Measurements from ENCODE around the gene IL22RA2.
A peak's percentile ranks its signal among the peaks of the same experiment; 100 is the strongest.

Gene IL22RA2

GRCh38 chr6:137167702-137168377 lies 5.6 kb downstream of the IL22RA2 start:
- no peak for DNase-seq

GRCh38 chr6:137166247-137167098 lies 7.0 kb downstream of the IL22RA2 start:
- DNase-seq, result peak in 1 of 58 donors; percentile 4

DNA sequence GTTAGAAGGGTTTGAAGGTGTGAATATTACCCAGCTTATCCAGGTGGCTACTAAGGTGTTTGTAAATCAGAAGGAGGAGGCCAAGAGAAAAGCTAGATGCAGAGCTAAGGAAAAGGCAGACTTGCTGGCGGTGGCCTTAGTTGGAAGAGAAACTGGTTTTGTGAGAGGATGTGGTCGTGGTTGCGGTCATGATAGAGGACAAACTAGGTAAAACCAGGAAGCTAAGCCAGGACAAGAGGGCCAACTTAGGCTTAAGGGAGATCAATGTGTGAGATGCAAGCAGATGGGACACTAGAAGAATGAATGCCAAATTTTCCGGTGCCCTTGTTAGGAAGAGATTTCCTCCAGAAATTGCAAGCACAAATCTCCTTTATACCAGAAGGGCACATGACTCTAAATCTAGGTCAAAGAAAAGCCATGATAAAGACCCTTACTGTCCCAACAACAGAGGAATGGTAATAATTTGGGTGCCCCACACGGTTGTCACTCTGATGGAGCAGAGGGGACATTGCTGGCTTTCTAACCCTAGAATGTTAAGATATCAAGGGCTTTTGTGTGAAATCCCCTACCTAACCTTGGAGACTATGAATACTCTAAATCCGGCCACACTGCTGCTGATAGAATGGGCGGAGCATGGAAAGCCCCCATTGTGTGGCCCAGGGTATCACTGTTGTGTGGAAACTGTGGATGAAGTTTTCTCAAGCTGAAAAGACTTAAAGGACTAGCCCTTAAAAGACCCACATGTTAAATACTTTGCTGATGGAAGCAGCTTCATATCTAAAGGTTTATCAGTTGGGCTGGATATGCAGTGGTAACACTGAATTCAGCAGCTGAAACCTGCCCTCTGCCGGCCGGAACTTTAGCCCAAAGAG lies 7.8 kb downstream of the IL22RA2 start:
- DNase-seq, result no peak

GRCh38 chr6:137163732-137164318 lies 9.6 kb downstream of the IL22RA2 start:
- DNase-seq, result no peak

DNA sequence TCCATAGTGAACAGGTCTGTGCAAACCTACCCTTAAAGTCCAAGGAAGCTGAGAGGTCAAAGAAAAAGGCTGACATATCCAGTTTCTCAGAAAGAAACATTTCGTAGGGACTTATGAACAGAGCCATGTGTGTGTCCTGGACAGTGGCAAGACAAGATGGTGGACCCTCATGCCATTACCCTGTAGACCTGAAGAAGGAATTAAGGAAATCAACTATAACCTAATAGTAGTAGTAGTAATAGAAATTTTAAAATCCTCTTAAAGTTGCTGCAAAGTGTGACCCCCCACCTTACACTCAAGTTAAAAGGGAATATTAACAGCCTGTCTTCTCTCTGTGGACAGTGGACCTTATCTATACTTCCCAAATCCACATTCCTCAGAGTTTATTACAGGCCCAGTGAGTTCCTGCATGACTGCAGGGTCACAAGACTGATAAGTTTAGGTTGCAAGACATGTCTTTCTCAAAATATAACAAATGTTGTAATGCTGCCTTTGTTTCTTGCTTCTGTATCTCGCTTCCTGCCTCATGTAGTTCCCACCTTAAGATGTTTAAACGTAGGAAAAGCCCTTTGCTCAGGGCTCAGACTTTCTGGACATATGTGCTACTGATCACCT lies 10.6 kb downstream of the IL22RA2 start:
- DNase-seq, result no peak

- no peak for DNase-seq
Observed at GRCh38 chr6:137161949-137162348, 11.5 kb downstream of the IL22RA2 start.

DNA sequence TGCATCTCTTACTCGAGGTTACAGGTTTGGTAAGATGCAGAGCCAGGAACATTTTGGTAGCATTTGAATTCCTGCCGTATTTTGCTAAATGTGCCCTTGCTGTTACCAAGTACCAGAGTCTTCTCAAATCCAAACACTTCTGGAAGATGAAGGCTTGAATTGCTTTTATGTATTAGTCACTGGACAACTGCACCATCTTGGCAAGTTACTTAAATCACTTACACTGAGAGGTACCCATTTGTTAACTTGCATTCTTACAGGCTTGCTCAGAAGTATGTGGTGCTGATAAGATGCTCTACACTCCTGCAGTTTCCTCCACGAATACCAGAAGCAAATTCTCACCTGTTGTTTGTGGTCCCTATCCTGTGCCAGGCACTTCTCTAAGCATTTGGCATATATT lies 12.7 kb downstream of the IL22RA2 start:
- no peak for DNase-seq

DNA sequence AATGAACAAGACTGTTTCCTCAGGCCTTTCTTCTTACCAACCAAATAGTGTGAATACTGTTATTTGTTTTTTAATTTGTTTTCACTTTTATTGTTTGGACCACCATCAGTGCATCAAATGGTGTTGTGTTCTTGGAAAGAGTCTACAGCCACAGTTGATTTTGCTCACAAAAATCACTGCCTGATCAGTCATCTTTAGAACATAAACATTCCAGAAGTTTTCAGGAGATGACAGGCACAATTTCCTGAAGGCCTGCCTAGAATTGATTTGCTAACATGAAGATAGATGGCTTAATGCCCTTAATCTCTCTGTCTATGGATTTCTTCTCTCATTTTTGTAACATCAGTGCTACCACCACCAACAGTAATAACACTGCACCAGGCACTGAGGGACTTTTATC lies 13.5 kb downstream of the IL22RA2 start:
- no peak for DNase-seq

DNA sequence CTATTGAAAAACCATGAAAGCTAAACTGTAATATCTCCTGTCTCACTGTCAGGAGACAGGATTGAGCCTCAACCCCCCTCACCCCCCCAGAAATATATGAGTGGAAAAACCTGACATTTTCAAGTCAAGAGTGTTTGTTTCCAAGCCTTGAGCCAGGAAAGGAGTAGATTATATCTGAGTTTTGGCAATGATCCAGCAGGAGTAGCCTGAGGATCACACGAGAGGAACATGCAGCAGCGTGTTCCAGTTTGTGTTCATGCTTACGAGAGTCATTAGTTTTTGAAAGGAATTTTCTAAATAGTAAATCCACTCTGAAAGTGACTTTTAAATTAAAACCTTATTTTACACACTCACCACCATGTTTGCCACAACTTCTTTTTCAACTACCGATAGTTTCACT lies 15.8 kb downstream of the IL22RA2 start:
- DNase-seq, result no peak

DNA sequence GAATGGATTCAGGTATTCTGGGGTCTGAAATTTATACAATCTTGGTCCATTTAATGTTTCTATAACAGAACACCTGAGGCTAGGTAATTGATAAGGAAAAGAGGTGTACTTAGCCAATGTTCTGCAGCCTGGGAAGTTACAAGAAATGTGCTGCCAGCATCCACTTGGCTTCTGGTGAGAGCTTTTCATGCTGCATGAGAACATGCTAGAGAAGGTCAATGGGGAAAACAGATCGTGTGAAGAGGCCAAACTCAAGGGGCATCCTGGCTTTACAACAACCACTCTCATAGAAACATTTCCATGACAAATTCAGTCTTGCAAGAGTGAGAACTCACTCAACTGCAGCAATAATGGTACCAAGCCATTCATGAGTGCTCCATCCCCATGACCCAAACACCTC lies 16.8 kb downstream of the IL22RA2 start:
- no peak for DNase-seq

DNA sequence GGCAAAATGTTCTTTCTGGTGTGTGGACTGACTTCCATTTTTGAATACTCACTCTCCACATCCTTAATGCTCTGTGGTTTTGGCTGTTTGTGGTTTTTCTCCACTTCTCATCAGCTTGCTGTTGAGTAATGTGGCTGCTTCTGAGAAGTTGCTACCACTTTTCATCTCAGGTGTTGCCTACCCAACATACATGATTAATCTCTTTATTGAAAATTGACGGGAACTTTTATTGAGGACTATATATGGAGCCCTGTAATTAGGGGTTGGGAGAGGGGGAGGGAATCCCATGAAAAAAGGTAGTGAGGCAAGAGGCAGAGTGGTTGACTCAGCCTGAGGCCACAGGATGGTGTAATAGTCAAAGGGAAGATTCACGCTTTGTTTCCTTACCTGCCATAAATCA lies 17.6 kb downstream of the IL22RA2 start:
- no peak for DNase-seq

DNA sequence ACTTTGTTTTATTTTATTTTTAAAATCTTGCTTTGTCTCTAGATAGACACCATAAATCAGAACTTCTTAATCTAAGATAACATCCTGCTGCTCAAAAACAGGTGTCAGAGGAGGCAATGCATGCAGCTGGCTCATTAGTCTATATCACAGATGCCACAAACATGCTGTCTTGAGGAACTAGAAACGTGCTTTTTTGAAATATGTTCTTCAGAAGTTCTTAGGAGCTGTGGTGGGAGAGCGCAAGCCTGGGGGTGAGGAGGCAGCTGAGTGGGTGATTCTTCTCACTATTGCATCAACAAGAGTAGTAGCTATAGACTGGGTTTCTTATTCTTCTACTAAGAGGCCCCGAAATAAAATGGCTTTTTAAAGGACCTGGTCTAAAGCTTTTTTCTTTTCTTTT lies 23.4 kb downstream of the IL22RA2 start:
- DNase-seq, result no peak

DNA sequence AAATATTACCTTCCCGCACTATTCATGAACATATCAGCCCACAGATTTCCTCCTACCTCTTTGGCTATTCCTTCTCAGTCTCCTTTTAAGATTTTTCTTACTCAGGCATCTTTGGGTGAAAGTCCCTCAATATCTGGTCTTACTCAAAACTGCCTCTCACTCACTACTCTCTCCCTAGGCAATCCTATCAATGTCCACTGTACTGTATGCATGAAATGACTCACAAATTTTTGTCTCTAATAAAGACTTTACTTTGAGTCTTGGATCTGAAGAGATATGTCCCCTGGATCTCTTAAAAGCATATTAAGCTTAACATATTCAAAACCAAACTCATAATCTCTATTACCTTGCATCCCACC lies 24.4 kb downstream of the IL22RA2 start:
- no peak for DNase-seq

DNA sequence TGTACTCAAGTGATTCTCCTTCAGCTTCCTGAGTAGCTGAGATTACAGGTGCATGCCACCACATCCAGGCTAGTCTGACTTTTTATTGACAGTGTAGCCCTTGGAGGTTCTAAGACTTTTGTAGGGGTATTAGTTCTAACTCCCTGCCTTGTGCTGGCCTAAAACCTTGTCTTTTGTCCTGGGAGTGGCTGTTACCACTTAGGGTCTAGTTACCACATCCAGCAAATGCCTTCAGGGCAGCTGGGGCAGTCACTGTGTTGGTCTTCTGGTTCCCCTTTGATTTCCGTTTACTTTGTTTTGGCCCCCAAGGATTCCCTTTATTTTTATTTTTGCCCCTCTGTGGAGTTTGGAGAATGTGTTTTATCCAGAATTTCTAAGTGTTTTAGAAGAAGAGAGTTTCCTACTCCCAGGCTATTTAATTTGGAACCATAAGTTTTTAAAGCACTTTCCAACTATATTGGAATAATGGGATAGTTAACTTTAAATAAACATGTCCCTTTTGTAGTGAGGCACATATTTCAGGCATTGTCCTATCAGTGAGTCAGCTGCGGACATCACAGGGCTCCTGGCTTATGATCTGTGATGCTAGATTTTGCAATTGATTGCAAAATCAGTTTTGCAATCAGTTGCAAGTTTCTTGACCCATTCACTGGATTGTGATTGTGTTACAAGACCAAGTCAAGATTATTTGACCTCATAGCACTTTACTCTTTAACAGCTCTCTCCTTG lies 25.0 kb downstream of the IL22RA2 start:
- no peak for DNase-seq

GRCh38 chr6:137147195-137147594 lies 26.2 kb downstream of the IL22RA2 start:
- DNase-seq, result no peak

GRCh38 chr6:137146206-137146605 lies 27.2 kb downstream of the IL22RA2 start:
- no peak for DNase-seq

DNA sequence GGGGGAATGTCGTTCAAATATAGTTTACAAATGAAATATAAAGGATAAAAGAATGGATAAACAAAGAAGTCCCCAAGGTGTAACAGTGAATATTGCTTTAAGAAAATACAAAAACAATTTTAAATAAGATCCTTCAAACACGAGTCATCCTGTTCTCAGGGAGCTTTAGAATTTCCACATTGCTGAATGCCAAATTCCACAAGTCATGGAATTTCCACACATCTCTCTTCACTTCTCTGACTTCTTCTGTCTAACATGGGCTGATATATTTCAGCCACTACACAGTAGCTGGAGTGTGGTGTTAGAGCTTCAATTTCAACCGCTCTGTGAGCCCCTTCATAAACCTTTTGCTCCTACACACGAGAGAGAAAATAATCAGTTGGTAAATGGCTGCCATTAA lies 28.0 kb downstream of the IL22RA2 start:
- no peak for DNase-seq

- no peak for DNase-seq
Observed at GRCh38 chr6:137136065-137136464, 37.4 kb downstream of the IL22RA2 start.

- DNase-seq, result no peak
Observed at GRCh38 chr6:137134483-137134882, 39.0 kb downstream of the IL22RA2 start.

- no peak for DNase-seq
Observed at GRCh38 chr6:137133122-137133521, 40.3 kb downstream of the IL22RA2 start.
